HG03135 (cell line): Measurements from ENCODE around the gene SSTR4.

Source experiments
- ATAC-seq: cut with Tn5 transposase; IDR thresholded peaks from one replicate; pipeline ENCODE4 v1.9.1; 2021; ENCODE audit warnings: mild to moderate bottlenecking, moderate library complexity; ENCODE audit not compliant: unreplicated experiment

Gene SSTR4

GRCh38 chr20:23063168-23063567, 28.1 kb downstream of the SSTR4 start:
- no peak for ATAC-seq

- ATAC-seq = no peak
Observed at GRCh38 chr20:23063581-23063980, 28.5 kb downstream of the SSTR4 start.

- no peak for ATAC-seq
Observed at GRCh38 chr20:23065266-23066201, 30.4 kb downstream of the SSTR4 start.

GRCh38 chr20:23066772-23067171, 31.7 kb downstream of the SSTR4 start:
- no peak for ATAC-seq

GRCh38 chr20:23068283-23068682, 33.2 kb downstream of the SSTR4 start:
- ATAC-seq = no peak

- ATAC-seq = no peak
Observed at GRCh38 chr20:23069108-23069507, 34.0 kb downstream of the SSTR4 start.

GRCh38 chr20:23071398-23071797, 36.3 kb downstream of the SSTR4 start:
- ATAC-seq = no peak

- ATAC-seq = no peak
Observed at GRCh38 chr20:23071996-23072395, 36.9 kb downstream of the SSTR4 start.

GRCh38 chr20:23072892-23073586, 37.9 kb downstream of the SSTR4 start:
- no peak for ATAC-seq

GRCh38 chr20:23074052-23074451, 38.9 kb downstream of the SSTR4 start:
- ATAC-seq = no peak

GRCh38 chr20:23077277-23077676, 42.2 kb downstream of the SSTR4 start:
- ATAC-seq = no peak

GRCh38 chr20:23078351-23079015, 43.4 kb downstream of the SSTR4 start:
- no peak for ATAC-seq

- ATAC-seq = no peak
Observed at GRCh38 chr20:23079016-23079351, 43.9 kb downstream of the SSTR4 start.

- no peak for ATAC-seq
Observed at GRCh38 chr20:23079926-23080325, 44.8 kb downstream of the SSTR4 start.

GRCh38 chr20:23080521-23080920, 45.4 kb downstream of the SSTR4 start:
- ATAC-seq = no peak

GRCh38 chr20:23081263-23081819, 46.2 kb downstream of the SSTR4 start:
- ATAC-seq = no peak

- ATAC-seq = no peak
Observed at GRCh38 chr20:23082846-23083552, 47.9 kb downstream of the SSTR4 start.

- ATAC-seq = no peak
Observed at GRCh38 chr20:23083553-23084220, 48.6 kb downstream of the SSTR4 start.

- ATAC-seq = no peak
Observed at GRCh38 chr20:23084282-23084844, 49.3 kb downstream of the SSTR4 start.

- ATAC-seq = no peak
Observed at GRCh38 chr20:23084845-23085365, 49.8 kb downstream of the SSTR4 start.
